HepG2 (cell line): Measurements from ENCODE around the gene ATP8A1.

ENCODE experiments used
- HDAC6 ChIP-seq: fragments of 200-600 bp; sonication (generic); IDR thresholded peaks from 2 replicates; pipeline ENCODE4 v1.7.0; 2017; ENCODE audit warnings: mild to moderate bottlenecking, antibody characterized with exemption, low read length, low read depth
- TF ChIP-seq, protein P1 (sequence below): sonication (generic); formaldehyde crosslinking; IDR thresholded peaks from 2 replicates; pipeline ENCODE4 v1.4.0; 2020; ENCODE audit warnings: missing genetic modification reagents
- TF ChIP-seq, protein P2 (sequence below): sonication (generic); formaldehyde crosslinking; IDR thresholded peaks from 2 replicates; pipeline ENCODE4 v1.5.0; 2020; ENCODE audit warnings: mild to moderate bottlenecking, missing genetic modification reagents, moderate library complexity
- TF ChIP-seq, protein P3 (sequence below): sonication (generic); formaldehyde crosslinking; IDR thresholded peaks from 2 replicates; pipeline ENCODE4 v1.4.0; 2020; ENCODE audit warnings: missing genetic modification reagents

DNA sequence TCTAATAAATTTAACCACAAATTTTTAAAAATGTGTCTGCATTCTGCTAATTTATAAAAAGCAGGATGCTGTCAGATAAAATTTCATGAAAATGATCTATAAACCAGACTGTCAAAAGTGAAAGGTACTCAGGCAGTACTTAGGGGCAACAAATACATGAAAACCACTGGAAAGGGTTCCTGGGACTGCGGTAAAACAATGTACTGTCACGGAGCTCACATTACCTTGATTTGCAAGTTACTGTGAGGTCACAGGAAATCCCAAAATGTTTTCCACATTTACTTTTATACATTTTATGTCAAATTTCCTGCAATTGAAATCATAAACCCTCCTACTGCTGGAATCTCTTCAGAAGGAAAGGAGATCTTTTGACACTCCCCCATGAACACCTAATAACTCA is 214.3 kb downstream of the ATP8A1 start:
- TF ChIP-seq, protein P1, sequence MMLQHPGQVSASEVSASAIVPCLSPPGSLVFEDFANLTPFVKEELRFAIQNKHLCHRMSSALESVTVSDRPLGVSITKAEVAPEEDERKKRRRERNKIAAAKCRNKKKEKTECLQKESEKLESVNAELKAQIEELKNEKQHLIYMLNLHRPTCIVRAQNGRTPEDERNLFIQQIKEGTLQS = no peak
- no peak for TF ChIP-seq HDAC6
- TF ChIP-seq, protein P2, sequence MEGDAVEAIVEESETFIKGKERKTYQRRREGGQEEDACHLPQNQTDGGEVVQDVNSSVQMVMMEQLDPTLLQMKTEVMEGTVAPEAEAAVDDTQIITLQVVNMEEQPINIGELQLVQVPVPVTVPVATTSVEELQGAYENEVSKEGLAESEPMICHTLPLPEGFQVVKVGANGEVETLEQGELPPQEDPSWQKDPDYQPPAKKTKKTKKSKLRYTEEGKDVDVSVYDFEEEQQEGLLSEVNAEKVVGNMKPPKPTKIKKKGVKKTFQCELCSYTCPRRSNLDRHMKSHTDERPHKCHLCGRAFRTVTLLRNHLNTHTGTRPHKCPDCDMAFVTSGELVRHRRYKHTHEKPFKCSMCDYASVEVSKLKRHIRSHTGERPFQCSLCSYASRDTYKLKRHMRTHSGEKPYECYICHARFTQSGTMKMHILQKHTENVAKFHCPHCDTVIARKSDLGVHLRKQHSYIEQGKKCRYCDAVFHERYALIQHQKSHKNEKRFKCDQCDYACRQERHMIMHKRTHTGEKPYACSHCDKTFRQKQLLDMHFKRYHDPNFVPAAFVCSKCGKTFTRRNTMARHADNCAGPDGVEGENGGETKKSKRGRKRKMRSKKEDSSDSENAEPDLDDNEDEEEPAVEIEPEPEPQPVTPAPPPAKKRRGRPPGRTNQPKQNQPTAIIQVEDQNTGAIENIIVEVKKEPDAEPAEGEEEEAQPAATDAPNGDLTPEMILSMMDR (CRISPR knock-in tag) = no peak
- TF ChIP-seq, protein P3, sequence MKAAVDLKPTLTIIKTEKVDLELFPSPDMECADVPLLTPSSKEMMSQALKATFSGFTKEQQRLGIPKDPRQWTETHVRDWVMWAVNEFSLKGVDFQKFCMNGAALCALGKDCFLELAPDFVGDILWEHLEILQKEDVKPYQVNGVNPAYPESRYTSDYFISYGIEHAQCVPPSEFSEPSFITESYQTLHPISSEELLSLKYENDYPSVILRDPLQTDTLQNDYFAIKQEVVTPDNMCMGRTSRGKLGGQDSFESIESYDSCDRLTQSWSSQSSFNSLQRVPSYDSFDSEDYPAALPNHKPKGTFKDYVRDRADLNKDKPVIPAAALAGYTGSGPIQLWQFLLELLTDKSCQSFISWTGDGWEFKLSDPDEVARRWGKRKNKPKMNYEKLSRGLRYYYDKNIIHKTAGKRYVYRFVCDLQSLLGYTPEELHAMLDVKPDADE (CRISPR knock-in tag) = no peak
